Suppressor macrophage treated with lipopolysaccharide for 4 hours (primary cell): ENCODE results near the gene GULP1.

Experiments
- DNase-seq: peaks from one replicate; pipeline ENCODE4 v3.0.0-alpha.2; 2020

Gene GULP1

DNA sequence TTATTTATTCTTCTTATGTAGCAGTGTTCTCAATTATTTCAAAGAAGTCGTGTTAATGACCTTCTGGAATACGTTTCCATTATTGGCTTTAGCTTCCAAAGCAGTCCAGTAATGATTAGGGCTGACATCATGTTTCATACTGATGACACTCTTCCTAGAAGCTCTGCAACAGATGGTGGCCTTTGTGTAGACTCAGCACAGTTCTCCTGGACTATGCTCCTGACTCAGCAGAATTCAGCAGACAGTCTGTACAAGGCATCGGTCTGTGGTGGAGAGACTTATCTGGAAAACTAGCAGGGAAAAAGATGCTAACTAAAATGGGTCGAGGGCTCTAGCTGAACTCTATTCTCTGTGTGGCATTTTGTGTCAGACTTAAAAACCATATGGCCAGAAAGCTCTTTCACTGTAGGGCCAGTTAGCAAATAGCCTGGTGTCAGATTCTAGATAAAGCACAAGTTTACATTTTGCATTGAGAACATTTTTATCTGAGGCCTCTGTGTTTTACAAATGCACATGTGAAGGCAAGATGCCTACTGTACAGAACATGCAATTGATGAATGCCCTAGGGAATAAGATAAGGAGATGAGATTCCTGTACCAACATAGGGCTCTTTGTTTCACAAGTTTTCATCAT is 35.1 kb downstream of the GULP1 start:
- no peak for DNase-seq

- DNase-seq: no peak
These were observed 36.0 kb downstream of the GULP1 start for GRCh38 chr2:188327518-188328213.

- DNase-seq: no peak
These were observed 36.7 kb downstream of the GULP1 start for GRCh38 chr2:188328419-188328818.

GRCh38 chr2:188330316-188331053 is 38.8 kb downstream of the GULP1 start:
- DNase-seq: no peak

GRCh38 chr2:188332619-188333018 is 40.9 kb downstream of the GULP1 start:
- no peak for DNase-seq

- no peak for DNase-seq
These were observed 42.3 kb downstream of the GULP1 start for GRCh38 chr2:188333751-188334524.

GRCh38 chr2:188338463-188338862 is 46.8 kb downstream of the GULP1 start:
- DNase-seq: no peak

- DNase-seq: no peak
These were observed 48.6 kb downstream of the GULP1 start for GRCh38 chr2:188340257-188340656.

- no peak for DNase-seq
These were observed 53.3 kb downstream of the GULP1 start for GRCh38 chr2:188345020-188345419.

GRCh38 chr2:188345426-188345825 is 53.8 kb downstream of the GULP1 start:
- no peak for DNase-seq

DNA sequence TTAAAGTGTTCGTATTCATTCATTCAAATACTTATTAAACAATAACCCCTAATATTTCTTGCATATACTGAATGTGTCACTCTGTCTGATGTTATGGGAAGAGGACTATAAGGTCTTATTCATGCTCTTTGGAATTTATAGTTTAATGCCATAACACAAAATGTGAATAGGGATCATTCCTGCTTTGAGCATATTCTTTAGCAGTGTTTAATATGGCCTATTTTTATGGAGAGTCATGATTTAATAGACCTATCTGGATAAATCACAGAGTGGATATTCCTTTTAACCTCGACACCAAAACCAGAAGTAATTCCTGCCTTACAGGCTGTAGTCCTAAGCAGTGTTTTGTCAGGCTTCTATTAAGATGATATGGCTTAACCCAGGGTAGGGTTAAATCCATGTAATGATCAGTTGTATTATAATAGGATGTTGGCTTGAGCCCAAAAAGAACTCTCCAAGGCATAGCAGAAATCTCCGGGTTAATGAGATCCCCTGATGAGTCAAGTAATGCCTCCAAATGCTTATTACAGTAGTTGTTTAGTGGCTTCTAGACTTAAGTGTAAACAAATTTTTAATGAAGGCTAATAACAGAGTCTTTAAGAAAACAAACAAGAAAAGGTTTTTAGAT is 54.3 kb downstream of the GULP1 start:
- DNase-seq: no peak

GRCh38 chr2:188349019-188349418 is 57.3 kb downstream of the GULP1 start:
- DNase-seq: no peak

- no peak for DNase-seq
These were observed 61.6 kb downstream of the GULP1 start for GRCh38 chr2:188353282-188353681.

DNA sequence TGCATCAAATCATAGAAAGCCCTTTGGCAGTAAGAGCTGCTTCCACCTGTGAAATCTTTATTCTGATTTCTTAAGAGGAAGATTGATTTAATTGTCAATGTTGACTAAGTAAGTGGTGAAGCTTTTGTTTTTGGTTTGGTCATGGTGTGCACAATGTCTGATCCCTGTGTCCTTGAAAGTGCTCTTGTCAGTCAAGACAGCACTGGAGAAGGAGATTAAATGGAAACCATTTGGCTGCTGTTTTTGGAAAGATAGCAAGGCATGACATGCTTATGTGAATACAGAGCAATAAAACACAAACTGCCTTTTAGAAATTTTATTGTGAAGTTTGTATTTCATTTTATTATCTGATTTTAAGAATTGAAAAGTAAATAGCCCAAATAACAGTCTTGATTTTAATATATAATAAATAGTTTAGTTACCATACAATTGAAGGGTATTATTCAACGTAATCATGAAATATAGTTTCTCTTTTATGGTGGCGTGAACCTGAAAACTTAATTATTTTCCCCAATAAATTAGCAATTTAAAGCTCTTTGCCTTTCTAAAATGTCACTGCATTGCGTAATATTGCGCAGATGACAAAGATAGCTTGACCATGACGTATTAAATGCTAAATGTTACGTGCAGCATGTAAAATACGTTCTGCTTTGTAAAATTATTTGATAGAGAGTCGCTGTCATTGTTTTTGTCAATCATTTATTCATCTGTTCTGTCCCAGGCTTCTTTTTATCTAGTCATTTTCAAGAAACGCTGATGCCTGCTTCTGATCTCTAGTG is 69.0 kb downstream of the GULP1 start:
- no peak for DNase-seq

DNA sequence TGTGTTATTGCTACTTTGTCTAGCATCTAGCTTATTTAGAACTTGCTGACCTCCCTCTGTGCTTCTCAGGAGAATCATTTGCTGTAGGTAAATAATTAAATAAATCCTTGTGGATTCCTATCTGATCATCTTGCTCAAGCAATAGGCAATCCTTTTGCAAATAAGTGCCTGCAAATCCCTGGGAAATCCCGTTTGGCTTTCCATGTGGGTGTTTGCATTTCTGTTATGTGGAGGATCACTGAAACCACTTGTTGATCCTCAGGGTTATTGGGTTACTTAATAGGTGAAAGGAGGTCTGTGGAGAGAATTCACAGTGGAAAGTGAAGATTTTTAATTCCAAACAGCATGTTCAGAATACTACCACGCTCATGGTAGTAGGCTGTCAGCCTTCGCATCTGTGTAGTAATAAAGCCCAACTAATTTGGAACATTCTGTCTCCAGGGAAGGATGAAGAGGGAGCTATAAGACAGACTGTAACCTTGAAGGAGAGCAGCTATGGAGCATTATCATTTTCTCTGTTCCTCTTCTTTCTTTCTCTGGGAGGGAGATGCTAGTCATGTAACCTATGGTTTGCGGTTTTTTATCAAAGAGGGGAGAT is 72.5 kb downstream of the GULP1 start:
- no peak for DNase-seq

GRCh38 chr2:188365058-188365641 is 73.5 kb downstream of the GULP1 start:
- DNase-seq: no peak

DNA sequence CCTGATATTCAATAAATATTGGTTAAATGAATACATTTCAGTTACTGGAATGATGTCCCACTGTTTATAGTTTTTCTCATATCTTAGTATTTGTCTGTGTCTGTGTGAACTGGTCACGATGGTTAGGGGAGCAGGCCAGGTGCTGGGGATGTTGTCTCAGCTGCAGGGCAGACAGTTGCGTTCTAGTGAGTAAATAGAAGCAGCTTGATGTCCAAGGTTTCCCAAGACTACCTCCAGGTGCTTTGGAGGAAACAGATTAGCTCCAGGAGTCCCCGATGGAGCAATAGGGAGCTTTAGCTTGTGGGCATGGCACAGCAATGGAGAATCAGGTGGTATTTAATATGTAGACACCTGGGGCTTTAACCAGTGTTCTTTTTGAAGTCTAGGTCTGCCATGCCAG is 75.5 kb downstream of the GULP1 start:
- DNase-seq: no peak

DNA sequence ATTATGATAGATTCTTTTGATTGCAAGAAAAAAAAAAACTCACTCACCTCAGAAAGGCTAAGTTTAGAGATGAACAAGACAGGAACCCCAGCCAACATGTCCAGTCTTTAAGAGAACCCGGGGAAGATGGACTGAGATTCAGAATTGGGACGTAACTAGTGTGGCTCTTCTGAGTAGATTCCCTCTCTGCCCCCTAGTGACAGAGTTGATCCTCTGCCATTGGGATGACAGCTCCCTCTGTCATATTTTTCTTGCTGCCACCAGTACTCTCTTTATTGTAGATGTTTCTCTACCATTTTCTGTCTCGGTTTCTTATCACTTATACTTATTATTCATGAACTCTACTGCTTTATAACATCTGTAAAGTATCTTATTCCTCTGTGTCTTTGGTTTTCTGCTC is 77.7 kb downstream of the GULP1 start:
- DNase-seq: peak; percentile 25

DNA sequence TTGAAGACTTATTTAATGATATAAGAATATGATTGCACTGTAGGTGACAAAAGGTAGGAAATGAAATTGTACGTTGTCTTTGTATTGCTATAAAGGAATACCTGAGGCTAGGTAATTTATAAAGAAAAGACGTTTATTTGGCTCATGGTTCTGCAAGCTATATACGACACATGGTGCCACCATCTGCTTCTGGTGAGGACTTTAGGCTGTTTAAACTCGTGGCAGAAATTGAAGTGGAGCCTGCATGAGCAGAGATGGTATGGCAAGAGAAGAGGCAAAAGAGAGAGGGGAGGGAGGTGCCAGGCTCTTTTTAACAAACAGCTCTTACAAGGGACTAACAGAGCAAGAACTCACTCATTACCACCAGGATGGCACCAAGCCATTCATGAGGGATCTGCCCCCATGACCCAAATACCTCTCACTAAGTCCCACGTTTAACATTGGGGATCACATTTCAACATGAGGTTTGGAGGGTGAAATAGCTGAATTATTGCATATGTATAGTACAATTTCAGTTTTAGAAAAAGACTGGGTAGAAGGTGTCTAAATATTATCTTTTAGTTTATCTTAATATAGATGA is 86.8 kb downstream of the GULP1 start:
- DNase-seq: no peak

DNA sequence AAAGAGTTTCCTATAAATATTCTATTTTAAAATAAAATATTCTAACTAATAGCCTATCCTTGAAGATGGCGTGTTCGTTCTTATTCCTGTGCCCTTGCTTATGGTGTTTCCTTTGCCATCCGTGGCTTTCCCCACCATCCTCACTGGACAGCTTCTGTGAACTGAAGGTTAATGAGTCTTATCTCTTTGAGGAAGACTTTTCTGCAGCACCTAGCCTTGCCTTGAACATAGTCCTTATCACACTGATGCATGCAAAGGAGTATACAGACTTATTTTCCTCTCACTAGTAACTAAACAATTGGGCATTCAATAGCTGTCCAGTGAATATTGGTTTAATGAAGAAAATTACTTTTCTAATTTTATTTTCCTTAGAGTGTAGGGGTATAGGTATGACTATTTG is 88.1 kb downstream of the GULP1 start:
- DNase-seq: no peak

DNA sequence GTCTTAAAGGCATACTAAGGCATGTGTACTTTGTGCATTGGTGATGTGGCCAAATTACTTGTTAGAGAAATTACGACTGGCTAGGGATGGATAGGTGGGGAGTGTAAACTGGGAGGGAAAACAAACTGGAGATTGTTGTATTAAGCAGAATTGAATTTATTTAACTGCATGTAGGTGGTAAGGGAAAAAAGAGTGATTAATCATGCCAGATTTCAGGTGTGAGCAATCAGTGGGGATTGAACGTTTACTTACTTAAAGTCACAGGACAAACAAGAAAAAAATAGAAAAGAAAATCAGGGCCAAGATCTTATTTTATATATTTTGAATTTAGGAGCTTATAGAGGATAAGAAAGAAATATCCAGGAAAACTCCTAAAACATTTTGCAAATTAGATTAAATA is 88.6 kb downstream of the GULP1 start:
- no peak for DNase-seq
